Keratinocyte (primary cell): ENCODE data around the gene IFNA21. TPM values are rescaled to one million over a fixed set of nuclear protein-coding genes. Genes with fewer than 3 reads are reported as not detected.
"Not testable (repeated sequence)": the region's sequence is repeated elsewhere in the genome, so short reads cannot be mapped to it uniquely, and the experiment has no call there.

Experiments
- DNase-seq: peaks from one replicate; pipeline ENCODE4 v3.0.0-alpha.2; 2011; ENCODE audit warnings: low read depth, missing footprints, low spot score
- FAIRE-seq: peaks from 2 replicates; lab custom pipeline; 2011; peaks lifted over from hg19 to GRCh38; lab: Jason Lieb, UNC
- H2AFZ ChIP-seq: 2 replicates; pipeline ENCODE4 v1.6.0; 2012; ENCODE audit warnings: low read length, control low read depth, inconsistent platforms; ENCODE audit not compliant: control insufficient read depth
- H3K27ac ChIP-seq: 2 replicates; pipeline ENCODE4 v1.5.1; 2011; ENCODE audit warnings: low read length; ENCODE audit not compliant: control insufficient read depth, insufficient read depth
- H3K27me3 ChIP-seq: 3 replicates; pipeline ENCODE4 v1.6.0; 2011; ENCODE audit warnings: low read length; ENCODE audit not compliant: control insufficient read depth, insufficient read depth; ENCODE audit errors: extremely low read depth
- H3K36me3 ChIP-seq, 2 experiments: 2 replicates in 1 of 2; 3 replicates in 1 of 2; pipeline ENCODE4 v1.5.1; 2011; ENCODE audit warnings: low read length in 2 of 2, mild to moderate bottlenecking in 1 of 2; ENCODE audit not compliant: control insufficient read depth in 2 of 2, insufficient read depth in 2 of 2; ENCODE audit errors: extremely low read depth in 1 of 2
- H3K4me1 ChIP-seq: 3 replicates; pipeline ENCODE4 v1.5.1; 2011; ENCODE audit warnings: low read length; ENCODE audit not compliant: control insufficient read depth, insufficient read depth; ENCODE audit errors: extremely low read depth
- H3K4me2 ChIP-seq: 3 replicates; pipeline ENCODE4 v1.6.0; 2011; ENCODE audit warnings: low read depth, low read length; ENCODE audit not compliant: control insufficient read depth, insufficient read depth; ENCODE audit errors: extremely low read depth
- H3K4me3 ChIP-seq, 3 experiments: fragments of 200-600 bp in 1 of 3; sonication (generic) in 1 of 3; 2 replicates in 2 of 3; 3 replicates in 1 of 3; pipeline ENCODE4 v1.5.1; 2011 to 2016; ENCODE audit warnings: low read length in 3 of 3, mild to moderate bottlenecking in 3 of 3, control low read depth in 2 of 3, inconsistent platforms in 1 of 3, low read depth in 1 of 3, mixed read lengths in 1 of 3, mixed run types in 1 of 3, moderate library complexity in 1 of 3; ENCODE audit not compliant: control insufficient read depth in 2 of 3, insufficient read depth in 2 of 3; ENCODE audit errors: extremely low read depth in 1 of 3
- H3K79me2 ChIP-seq: 2 replicates; pipeline ENCODE4 v1.6.0; 2012; ENCODE audit warnings: low read length; ENCODE audit not compliant: control insufficient read depth, insufficient read depth
- H3K9ac ChIP-seq: 3 replicates; pipeline ENCODE4 v1.6.0; 2011; ENCODE audit warnings: low read length; ENCODE audit not compliant: control insufficient read depth, insufficient read depth; ENCODE audit errors: extremely low read depth
- H3K9me1 ChIP-seq: 3 replicates; pipeline ENCODE4 v1.6.0; 2011; ENCODE audit warnings: low read length; ENCODE audit not compliant: control insufficient read depth, insufficient read depth; ENCODE audit errors: extremely low read depth
- H3K9me3 ChIP-seq: 2 replicates; pipeline ENCODE4 v1.5.1; 2012; ENCODE audit warnings: low read depth, low read length; ENCODE audit not compliant: control insufficient read depth
- H4K20me1 ChIP-seq: 3 replicates; pipeline ENCODE4 v1.6.0; 2011; ENCODE audit warnings: low read length; ENCODE audit not compliant: control insufficient read depth, insufficient read depth; ENCODE audit errors: extremely low read depth
- EZH2 ChIP-seq: IDR thresholded peaks from one replicate; pipeline ENCODE4 v1.6.1; 2012; ENCODE audit warnings: inconsistent platforms, mild to moderate bottlenecking, low read length, moderate library complexity
- dilution Hi-C: fragments of 300-500 bp; cut with MboI; formaldehyde crosslinking; loops from one replicate; pipeline ENCODE4 v1.7.0; 2020; ENCODE audit warnings: low sequenced_read_pairs; ENCODE audit not compliant: extremely low pct_ligation_motif_present
- polyA plus RNA-seq, 5 experiments: library from polyadenylated mRNA; depleted of rRNA in 3 of 5; stranded (reverse) in 3 of 5; stranded (forward) in 1 of 5; unstranded in 1 of 5; fragments of >200 nt; gene quantifications; 1 replicate in 1 of 5; 2 replicates in 3 of 5; 3 replicates in 1 of 5; pipeline versions ENCODE4 v1.2.1 to v1.2.3, GENCODE V29; 2011 to 2012; ENCODE audit warnings: missing spikeins in 2 of 5, low read depth in 1 of 5, low replicate concordance in 1 of 5
- TF ChIP-seq, protein P1 (sequence below), 3 experiments: IDR thresholded peaks in 1 of 3; conservative IDR thresholded peaks in 1 of 3; optimal IDR thresholded peaks in 1 of 3; 2 replicates in 2 of 3; 3 replicates in 1 of 3; pipeline versions ENCODE3 to v1.5.1; 2011; ENCODE audit warnings: low read length in 3 of 3, mild to moderate bottlenecking in 3 of 3, moderate library complexity in 2 of 3, control low read depth in 1 of 3, inconsistent platforms in 1 of 3; ENCODE audit not compliant: insufficient read depth in 2 of 3; ENCODE audit errors: extremely low read depth in 1 of 3

The IFNA21 gene
- polyA plus RNA-seq, 1 donor (not counting 4 experiments of a cell fraction or from before 2014, with no cell fraction given), result not detected

GRCh38 chr9:21135736-21136135 lies 30.7 kb downstream of the IFNA21 start:
- FAIRE-seq, result no peak
- dilution Hi-C loops, result no loop called here
- TF ChIP-seq EZH2, result no peak
- TF ChIP-seq, protein P1, sequence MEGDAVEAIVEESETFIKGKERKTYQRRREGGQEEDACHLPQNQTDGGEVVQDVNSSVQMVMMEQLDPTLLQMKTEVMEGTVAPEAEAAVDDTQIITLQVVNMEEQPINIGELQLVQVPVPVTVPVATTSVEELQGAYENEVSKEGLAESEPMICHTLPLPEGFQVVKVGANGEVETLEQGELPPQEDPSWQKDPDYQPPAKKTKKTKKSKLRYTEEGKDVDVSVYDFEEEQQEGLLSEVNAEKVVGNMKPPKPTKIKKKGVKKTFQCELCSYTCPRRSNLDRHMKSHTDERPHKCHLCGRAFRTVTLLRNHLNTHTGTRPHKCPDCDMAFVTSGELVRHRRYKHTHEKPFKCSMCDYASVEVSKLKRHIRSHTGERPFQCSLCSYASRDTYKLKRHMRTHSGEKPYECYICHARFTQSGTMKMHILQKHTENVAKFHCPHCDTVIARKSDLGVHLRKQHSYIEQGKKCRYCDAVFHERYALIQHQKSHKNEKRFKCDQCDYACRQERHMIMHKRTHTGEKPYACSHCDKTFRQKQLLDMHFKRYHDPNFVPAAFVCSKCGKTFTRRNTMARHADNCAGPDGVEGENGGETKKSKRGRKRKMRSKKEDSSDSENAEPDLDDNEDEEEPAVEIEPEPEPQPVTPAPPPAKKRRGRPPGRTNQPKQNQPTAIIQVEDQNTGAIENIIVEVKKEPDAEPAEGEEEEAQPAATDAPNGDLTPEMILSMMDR (optimal IDR thresholded peaks at IDR 0.05 in 1 of 3, IDR thresholded peaks at IDR 0.05 in 1 of 3, conservative IDR thresholded peaks at IDR 0.05 in 1 of 3; ENCODE audit: extremely low read depth in 1 of 3, insufficient read depth in 2 of 3, low read length in 3 of 3), result no peak

DNA sequence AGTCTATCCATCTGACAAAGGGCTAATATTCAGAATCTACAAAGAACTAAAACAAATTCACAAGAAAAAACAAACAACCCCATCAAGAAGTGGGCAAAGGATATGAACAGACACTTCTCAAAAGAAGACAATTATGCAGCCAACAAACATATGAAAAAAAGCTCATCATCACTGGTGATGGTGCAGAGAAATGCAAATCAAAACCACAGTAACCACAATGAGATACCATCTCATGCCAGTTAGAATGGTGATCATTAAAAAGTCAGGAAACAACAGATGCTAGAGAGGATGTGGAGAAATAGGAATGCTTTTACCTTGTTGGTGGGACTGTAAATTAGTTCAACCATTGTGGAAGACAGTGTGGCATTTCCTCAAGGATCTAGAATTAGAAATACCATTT lies 38.3 kb downstream of the IFNA21 start:
- H3K36me3 ChIP-seq, H4K20me1 ChIP-seq, H3K9me1 ChIP-seq, H3K79me2 ChIP-seq, FAIRE-seq, H3K4me2 ChIP-seq, H3K9ac ChIP-seq, H3K4me3 ChIP-seq, H3K9me3 ChIP-seq, H3K27ac ChIP-seq, H3K27me3 ChIP-seq, DNase-seq, H3K4me1 ChIP-seq, dilution Hi-C loops, H2AFZ ChIP-seq: not testable (repeated sequence)

More at GRCh38 chr9:21135736-21136135, 30.7 kb downstream of the IFNA21 start:
- no peaks in the 10 kb centered on the region for H3K9me1 ChIP-seq
- no peak overlapping the region for H3K4me3 ChIP-seq
- DNase-seq, result no peak
- no peaks in the 10 kb centered on the region for H3K9me3 ChIP-seq
- no peak overlapping the region for H2AFZ ChIP-seq
- H3K9ac ChIP-seq, result no peak overlapping the region
- H4K20me1 ChIP-seq, result no peaks in the 10 kb centered on the region
- no peak overlapping the region for H3K27ac ChIP-seq
- H3K4me2 ChIP-seq, result no peak overlapping the region
- H3K36me3 ChIP-seq, result no peaks in the 10 kb centered on the region
- peaks cover 6% of the 10 kb centered on the region for H3K27me3 ChIP-seq
- H3K4me1 ChIP-seq, result no peaks in the 10 kb centered on the region
- no peaks in the 10 kb centered on the region for H3K79me2 ChIP-seq

DNA sequence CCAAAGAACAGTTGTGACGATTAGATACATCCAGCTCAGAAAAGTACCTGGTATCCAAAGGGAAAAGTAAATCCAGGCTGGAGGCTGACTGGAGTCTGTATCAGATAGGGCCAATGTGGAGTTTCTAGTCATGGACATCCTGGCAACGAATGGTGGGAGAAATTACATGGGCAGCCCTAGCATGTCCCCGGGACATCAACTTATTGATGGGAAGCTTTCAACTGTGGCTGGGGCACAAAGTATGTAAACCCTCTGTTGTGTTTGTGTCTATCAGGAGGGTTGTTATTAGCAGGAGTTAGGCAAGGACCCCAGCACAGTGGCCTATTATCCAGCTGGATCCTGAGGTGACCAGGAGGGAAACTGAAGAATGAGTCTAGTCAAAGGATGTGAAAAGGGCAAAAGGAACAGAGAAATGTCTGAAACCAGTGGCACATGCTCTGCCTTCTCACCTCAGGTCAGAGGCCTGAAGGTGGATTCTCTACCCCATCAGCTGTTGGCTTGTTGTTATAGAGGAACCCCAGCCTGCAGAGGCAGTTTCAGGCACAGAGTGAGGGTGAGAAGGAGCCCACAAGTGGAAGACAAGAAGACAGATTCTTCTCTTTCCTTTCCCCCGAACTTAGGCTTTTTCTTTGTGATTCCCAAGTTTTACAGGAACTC lies 44.7 kb downstream of the IFNA21 start:
- H3K36me3 ChIP-seq, result no peaks in the 10 kb centered on the region
- no peaks in the 10 kb centered on the region for H3K9me1 ChIP-seq
- no peak overlapping the region for H3K27ac ChIP-seq
- H4K20me1 ChIP-seq, result no peaks in the 10 kb centered on the region
- dilution Hi-C loops, result no loop called here
- no peaks in the 10 kb centered on the region for H3K9me3 ChIP-seq
- no peak overlapping the region for H3K4me3 ChIP-seq
- no peaks in the 10 kb centered on the region for H3K79me2 ChIP-seq
- H3K4me1 ChIP-seq, result no peaks in the 10 kb centered on the region
- H3K27me3 ChIP-seq, result peaks cover 17% of the 10 kb centered on the region
- TF ChIP-seq EZH2, result no peak
- TF ChIP-seq, protein P1 (optimal IDR thresholded peaks at IDR 0.05 in 1 of 3, IDR thresholded peaks at IDR 0.05 in 1 of 3, conservative IDR thresholded peaks at IDR 0.05 in 1 of 3; ENCODE audit: extremely low read depth in 1 of 3, insufficient read depth in 2 of 3, low read length in 3 of 3), result no peak
- H3K9ac ChIP-seq, result no peak overlapping the region
- H2AFZ ChIP-seq, result no peak overlapping the region
- no peak overlapping the region for H3K4me2 ChIP-seq
- FAIRE-seq, result no peak
- no peak for DNase-seq
